ENCODE measurements around the gene ADAMTSL5.
A peak's percentile ranks its signal among the peaks of the same experiment; 100 is the strongest.
"Not testable (repeated sequence)": the region's sequence is repeated elsewhere in the genome, so short reads cannot be mapped to it uniquely, and the experiment has no call there.

ADAMTSL5 gene

GRCh38 chr19:1510807-1511206, 2.0 kb downstream of the ADAMTSL5 start:
- no peak for DNase-seq

DNA sequence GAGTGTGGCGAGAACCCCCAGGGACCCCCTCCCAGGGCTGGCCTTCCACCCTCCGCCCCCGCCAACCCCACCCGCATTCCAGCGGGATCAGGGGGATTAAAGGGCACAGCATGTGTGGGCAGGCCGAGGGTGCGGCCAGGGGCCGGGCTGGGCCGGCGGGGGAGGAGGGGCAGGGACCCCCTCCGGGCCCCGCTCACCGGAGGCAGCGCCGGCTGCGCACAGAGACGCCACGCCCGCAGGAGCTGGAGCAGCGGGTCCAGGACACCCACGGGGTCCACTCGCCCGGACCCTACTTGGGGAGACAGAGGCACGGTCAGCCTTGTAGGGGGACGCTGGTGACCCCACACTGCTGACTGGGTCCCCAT, 2.4 kb downstream of the ADAMTSL5 start:
- no peak for DNase-seq

- no peak for DNase-seq
Observed at GRCh38 chr19:1509602-1510441, 3.0 kb downstream of the ADAMTSL5 start.

DNA sequence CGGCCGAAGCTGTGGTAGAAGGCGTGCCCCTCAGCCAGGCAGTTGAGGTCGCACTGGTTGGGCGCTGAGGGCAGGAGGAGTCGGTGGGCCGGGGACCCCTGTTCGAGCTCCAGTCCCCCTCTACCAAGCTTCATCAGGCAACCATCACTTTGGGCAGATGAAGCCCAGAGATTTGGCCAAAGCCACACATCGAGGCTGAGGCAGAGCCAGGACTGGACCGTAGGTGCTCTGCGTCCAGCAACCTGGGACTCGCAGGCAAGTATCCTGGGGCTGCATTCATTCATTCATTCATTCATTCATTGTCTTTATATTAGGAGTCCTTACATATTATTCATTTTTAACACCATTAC, 4.3 kb downstream of the ADAMTSL5 start:
- DNase-seq, result no peak

DNA sequence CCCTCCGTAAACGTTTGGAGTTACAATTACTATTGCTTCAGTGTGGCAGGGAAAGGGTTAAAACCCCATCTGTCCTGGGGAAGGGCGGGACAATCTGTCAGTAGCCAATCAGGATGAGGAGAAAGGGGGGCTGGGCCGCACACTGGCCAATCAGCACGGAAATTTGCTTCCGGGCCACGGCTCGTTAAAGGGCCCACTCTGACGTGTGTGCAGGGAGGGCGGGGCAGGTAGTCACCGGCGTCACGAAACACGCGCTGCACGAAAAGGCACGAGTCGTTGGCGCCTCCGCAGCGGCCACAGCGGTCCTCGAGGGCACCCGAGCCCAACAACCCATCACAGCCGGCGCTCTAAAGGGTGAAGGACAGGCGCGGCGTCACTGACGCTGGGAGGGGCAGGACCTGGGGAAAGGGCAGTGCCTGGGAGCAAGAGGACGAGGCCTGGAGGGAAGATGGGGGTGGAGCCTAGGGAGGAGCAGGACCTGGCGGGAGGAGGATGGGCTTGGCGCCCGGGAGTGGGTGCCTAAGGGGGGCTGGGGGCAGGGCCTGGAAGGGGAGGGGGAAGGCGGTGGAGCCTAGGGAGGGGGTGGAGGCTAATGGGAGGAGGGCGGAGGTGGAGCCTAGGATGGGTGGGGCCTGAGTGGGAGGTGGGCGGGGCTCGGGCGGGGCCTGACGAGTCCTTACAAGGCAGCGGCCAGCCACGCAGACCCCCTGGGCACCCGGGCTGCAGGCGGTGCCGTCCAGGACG, 4.9 kb downstream of the ADAMTSL5 start:
- DNase-seq, result peak; percentile 90

GRCh38 chr19:1507192-1507660, 5.6 kb downstream of the ADAMTSL5 start:
- no peak for DNase-seq

DNA sequence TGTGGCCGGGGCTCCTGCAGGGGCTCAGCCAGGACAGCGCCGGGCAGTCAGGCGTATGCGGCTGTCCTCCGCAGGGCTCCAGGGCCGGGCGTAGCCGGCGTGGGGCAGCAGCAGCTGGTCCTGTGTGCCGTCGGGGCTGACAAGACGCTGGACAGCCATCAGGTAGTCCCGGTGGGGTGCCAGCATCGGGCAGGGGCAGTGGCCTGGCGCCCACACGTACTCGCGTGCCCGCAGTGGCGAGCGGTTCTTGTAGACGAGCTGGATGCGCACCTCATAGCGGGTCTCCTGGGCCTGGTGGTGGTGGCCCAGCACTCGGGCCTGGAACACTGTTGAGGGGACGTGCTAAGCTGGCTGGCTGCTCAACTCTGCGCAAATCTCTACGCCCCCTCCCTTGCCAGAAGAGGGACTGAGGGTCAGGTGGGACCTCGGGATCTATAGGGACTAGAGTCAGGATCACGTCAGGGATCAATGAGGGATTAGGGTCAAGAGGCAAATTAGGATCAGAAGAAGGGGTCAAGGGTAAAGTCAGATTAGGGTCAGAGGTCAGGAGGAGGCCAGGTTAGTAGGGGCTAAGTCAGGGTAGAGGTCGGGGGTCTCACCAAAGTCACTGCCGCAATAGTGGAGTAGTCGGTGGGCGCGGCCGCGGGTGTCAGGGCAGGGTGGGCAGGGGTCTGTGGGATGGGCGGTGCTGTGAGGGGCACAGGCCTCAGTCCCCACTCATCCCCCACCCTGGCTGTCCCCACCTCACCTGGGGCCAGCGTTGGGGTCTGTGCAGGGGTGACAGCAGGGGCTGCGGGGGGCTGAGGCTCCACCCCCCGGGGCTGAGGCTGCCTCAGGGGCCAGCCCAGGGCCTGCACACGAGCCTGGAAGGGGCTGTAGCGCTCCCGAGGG, 6.6 kb downstream of the ADAMTSL5 start:
- no peak for DNase-seq

GRCh38 chr19:1505012-1505411, 7.8 kb downstream of the ADAMTSL5 start:
- DNase-seq, result no peak

- DNase-seq, result no peak
Observed at GRCh38 chr19:1503925-1504773, 8.7 kb downstream of the ADAMTSL5 start.

GRCh38 chr19:1503089-1503924, 9.5 kb downstream of the ADAMTSL5 start:
- no peak for DNase-seq

DNA sequence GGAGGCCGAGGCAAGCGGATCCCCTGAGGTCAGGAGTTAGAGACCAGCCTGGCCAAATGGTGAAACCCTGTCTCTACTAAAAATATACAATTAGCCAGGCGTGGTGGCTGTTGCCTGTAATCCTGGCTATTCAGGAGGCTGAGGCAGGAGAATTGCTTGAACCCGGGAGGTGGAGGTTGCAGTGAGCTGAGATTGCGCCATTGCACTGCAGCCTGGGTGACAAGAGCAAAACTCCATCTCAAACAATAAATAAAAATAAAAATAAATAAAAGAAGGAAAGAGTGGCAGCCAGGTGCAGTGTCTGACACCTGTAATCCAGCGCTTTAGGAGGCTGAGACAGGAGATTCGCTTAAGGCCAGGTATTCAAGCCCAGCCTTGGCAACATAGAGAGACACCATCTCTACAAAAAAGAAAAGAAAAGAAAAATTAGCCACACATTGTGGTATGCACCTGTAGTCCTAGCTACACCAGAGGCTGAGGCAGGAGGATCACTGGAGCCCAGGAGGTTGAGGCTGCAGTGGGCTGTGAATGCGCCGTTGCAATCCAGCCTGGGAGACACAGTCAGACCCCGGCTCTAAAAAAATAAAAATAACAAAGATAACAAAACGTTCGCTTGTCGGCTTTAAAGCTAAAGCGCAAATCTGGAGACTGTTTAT, 10.3 kb downstream of the ADAMTSL5 start:
- no peak for DNase-seq

GRCh38 chr19:1501200-1501595, 11.6 kb downstream of the ADAMTSL5 start:
- DNase-seq, result no peak

GRCh38 chr19:1499231-1499630, 13.6 kb downstream of the ADAMTSL5 start:
- DNase-seq, result not testable (repeated sequence)

- DNase-seq, result no peak
Observed at GRCh38 chr19:1497578-1498235, 15.1 kb downstream of the ADAMTSL5 start.

DNA sequence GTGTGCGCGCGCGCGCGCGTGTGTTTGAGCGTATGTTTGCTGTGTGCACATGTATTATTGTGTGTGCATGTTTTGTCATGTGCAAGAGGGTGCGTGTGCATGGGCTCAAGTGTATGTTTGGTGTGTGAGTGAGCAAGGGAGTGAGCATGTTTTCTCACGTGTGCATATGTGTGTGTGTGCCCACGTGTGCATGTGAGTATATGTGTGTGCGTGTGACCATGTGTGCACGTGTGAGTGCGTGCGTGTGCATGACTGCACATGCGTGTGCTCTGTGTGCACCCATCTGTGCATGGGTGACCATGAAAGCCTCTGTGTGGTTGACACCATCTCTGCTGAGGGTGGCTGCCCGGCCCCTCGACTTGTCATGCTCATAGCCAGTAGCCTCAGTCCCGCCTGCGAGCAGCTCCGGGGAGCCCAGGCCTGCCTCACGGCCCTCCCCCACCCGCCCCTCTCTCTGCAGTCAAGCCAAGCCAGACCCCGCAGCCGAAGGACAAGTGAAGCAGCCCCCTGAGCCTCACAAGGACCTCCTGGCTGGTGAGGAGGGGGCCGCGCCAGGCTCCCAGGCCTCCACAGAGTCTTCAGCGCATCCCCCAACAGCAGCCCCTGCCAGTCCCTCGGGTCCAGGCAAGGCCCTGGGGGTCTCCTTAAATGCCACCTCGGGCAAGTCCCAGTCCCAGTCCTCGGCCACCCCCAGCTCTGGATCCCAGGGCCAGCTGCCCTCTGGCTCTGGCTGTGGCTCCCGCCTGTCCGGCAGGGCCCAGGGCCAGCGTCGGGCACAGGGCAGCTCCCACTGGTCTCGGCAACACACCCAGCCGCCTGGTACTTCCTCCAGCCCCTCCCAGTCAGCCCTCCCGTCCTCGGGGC, 15.9 kb downstream of the ADAMTSL5 start:
- DNase-seq, result no peak

DNA sequence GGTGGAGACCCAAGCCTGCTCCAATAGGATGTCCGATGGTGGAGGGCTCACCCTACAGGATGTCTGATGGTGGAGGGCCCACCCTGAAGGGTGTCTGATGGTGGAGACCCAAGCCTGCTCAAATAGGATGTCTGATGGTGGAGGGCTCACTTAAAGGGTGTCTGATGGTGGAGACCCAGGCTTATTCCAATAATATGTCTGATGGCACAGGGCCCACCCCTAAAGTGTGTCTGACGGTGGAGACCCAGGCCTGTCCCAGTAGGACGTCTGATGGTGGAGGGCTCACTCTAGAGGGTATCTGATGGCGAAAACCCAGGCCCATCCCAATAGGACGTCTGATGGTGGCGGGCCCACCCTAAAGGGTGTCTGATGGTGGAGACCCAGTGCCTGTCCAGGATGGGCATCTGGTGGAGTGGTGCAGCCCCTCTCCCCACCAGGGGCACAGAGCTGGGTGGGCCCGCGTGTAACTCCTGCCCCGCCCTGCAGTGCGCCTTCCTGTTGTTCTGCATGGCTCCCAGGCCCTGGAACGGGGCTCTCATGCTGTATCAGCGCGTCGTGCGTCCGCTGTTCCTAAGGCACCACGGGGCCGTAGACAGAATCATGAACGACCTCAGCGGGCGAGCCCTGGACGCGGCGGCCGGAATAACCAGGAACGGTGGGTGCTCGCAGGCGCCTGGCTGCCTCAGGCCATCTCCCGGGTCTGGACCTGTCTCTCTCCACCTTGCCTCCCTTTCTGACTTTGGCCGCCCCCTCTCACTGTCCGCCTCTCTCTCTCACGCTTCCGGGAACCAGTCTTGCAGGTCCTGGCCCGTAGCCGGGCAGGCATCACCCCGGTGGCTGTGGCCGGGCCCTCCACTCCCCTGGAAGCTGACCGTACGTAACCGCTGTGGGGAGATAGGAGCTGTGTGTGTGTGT, 16.8 kb downstream of the ADAMTSL5 start:
- DNase-seq, result no peak

DNA sequence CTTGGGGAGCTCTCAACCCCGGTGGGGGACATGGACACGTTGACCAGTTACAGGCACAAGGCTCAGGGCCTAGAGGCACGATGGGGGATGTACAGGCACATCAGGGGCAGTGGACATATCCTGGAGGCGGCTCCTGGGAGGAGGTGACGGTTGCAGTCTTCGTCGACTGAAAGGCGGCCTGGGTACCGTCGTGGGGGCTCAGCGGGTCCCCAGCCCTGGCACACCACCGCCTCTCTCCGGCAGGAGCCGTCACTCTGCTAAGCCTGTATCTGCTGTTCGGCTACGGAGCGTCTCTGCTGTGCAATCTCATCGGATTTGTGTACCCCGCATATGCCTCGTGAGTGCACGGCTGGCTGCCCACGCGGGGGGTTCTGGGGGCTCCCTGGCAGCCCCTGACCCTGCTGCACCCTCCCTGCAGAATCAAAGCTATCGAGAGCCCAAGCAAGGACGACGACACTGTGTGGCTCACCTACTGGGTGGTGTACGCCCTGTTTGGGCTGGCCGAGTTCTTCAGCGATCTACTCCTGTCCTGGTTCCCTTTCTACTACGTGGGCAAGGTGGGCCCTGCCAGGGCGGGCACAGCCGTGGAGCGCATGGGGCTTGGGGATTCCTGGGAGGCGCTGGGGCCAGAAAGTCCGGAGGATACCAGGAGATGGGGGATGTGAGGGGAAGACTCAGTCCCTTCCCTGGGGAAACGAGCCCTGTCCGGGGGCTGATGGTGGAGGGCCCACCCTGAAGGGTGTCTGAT, 17.6 kb downstream of the ADAMTSL5 start:
- no peak for DNase-seq

All from NCI-H1048 (cell line).